ENCODE results near the gene TMEM238.
A peak's percentile ranks its signal among the peaks of the same experiment; 100 is the strongest.
"Not testable (repeated sequence)": the region's sequence is repeated elsewhere in the genome, so short reads cannot be mapped to it uniquely, and the experiment has no call there.

TMEM238 gene

DNA sequence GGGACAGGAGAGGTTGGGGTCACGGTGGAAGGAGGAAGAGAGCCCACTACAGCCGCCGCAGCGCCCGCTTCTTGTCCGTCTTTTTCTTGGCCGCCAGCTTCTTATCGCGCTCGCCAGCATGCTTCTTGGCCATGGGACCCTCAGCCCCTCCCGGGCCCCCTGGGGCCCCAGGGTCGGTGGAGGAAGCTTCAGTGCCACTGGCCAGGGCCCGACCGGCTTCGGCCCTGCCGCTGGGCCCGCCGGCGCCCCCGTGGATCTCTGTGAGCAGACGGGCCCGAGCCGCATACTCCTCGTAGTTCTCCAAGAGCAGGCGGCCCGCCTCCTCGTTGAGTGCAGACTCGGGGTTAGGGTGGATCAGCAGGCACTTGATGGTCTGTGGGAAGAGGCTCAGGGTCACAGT lies 17.3 kb upstream of the TMEM238 start:
- not testable (repeated sequence) for DNase-seq

DNA sequence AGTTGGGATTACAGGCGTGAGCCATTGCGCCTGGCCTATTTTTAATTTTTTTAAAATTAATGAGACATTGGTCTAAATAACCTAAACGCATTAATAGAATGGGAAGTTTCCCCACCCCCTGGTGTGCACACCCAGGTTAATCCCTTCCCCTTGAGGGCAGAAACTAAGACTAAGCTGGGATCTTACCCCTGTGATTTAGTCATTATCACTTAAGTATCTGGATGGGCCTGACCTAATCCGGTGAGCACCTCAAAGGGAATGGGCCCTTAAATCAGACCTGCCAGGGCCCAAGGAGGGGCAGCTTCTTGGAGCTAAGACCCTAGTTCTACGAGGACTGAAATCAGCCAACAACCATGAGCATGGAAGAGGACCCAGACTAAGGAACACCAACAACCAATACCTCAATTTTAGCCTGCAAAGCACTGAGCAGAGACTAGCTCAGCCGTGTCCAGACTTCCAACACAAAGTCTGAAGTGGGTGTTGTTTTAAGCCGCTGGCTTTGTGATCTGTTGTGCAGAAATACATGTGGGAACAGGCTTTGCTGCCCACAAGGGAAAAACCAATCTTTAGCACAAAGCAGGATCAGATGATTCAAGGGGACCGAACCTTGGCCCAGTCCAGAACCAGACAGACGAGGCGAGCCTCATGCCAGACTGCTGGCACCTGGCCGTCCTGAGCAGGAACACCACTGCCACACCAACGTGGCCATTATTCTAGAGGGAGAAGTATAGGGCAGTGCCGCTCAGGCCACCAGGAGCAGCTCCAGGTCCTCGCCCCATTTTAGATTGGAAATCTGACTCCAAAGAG lies 16.4 kb upstream of the TMEM238 start:
- no peak for DNase-seq

DNA sequence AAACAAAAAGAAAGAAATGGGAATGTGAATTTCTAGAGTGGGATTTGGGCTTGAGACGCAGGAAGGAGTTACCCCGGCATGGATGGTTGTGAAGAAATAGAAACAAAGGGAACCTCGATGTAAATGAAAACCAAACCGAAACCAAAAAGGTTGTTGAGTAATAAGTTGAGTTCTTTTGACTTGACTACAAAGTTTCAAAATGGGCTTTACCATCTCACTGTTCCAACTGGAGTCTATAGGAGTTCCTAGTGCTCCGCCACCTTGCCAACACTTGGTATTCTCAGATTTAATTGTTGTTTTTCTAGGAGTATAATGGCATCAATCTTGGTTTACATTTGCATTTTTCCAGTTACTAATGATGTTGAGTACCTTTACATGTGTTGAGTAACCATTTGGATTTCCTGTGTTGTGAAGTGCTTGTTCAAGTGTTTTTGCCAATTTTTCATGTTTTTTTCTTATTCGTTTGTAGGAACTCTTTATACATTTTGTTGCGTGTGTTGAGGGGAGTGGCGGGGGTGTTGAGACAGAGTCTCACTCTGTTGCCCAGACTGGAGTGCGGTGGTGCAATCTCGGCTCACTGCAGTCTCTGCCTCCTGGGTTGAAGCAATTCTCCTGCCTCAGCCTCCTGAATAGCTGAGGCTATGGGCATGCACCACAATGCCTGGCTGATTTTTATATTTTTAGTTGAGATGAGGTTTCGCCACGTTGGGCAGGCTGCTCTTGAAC lies 14.3 kb upstream of the TMEM238 start:
- no peak for DNase-seq

DNA sequence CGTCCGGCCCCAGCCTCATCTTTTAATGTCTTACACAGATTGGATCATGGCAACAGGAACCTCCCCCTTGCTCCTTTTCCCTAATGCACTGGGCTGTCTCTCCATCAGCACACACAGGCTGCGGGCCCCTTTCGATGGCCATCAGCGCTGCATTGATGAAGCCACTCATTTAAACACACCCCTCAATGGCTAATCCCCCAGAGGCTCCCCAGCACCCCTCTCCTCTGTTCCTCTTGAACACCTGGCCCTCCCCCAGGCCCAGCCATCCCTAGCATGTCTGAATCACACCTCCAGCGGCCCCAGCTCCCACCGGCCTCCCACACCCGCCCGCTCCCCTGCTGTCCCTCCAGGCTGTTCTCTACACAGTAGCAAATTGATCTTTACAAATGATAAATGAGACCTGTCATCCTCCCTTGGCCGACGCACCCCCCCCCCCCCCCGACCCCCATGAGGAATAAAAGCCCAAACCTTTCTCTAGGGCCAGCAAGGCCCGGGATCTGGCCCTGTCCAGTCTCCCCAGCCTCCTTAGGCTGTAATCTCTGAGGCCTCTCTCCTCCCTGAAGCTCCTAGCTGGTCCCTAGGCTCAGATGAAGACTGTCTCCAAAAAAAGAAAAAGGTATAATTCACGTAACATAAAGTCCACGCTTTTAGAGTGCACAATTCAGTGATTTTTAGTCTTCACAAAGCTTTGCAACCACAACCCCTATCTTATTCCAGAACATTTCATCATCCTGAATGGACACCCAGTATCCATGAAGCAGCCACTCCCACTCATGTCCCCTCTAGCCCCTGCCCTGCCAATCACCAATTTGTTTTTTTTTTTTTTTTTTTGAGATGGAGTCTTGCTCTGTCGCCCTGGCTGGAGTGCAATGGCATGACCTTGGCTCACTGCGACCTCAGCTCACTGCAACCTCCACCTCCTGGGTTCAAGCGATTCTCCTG lies 9.0 kb upstream of the TMEM238 start:
- no peak for DNase-seq

DNA sequence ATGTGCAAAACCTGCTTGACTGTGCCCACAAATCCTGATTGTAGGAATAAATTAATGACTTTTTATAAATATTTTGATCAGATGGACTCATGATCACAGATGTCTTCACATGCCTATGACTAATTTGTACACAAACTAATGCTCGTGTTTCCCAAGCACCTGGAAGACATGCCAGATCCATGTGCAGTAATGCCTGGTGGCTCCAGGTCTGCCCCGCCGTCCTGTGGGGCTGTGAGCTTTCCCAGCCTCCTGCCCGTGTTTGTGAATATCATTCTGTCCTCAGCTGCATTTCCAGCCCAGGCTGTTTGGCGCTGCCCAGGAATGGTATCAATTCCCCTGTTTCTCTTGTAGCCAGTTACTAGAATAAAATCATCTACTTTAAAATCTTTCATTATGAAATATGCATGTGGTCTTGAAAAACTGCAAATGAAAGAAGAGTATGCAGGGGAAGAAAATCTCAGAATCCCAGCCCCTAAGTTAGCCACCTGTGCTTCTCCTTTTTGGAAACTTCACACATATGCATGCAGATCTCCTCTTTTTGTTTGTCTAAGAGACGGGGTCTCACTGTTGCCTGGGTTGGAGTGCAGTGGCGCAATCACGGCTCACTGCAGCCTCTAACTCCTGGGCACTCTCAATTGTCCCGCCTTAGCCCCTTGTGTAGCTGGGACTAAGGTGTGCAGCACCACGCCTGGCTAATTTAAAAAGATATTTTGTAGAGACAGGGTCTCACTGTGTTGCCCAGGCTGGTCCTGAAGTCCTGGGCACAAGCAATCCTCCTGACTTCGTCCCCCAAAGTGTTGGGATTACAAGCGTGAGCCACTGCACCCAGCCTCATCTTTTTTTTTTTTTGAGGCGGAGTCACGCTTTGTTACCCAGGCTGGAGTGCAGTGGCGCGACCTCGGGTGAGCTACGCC lies 7.9 kb upstream of the TMEM238 start:
- DNase-seq, result no peak

DNA sequence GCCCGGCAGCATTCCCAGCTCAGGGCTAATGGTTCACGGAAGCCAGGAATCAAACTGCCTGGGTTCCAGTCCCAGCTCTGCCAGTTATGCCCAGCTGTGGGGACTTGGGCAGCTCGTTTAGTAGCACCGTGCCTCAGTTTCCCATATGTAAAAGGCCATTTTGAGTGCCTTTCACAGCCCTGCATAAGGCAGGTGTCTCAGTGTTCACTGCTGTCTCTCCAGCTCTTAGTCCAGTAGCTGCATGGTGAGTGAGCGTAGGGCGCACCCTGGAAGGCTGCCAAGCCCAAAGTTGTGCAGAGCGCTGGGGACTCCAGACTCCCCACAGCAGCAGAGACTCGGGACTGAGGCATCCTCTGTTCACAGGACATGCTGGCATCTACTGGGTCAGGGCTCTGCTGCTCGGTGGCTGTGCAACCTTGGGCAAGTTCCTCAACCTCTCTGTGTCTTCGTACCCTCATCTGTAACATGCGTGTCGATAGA lies 7.1 kb upstream of the TMEM238 start:
- no peak for DNase-seq

DNA sequence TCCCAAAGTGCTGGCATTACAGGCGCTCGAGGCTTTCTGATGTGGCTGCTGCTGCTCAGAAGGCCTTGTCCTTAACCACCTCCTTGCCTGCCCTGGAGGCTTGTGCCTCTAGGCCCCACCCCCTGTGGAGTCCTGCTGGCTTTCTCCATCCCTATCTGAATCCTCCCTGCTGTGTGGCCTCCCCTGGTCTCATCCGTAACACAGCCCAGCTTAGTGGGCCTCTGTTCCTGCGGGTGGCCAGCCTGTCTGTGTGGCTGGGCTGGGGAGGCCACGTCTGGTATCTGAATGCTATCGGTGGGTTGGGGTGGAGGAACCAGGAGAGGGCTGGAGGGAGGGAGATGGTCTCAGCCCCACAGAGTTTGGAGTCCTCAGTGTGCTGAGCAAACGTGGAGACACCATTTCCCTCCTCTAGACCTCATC lies 6.4 kb upstream of the TMEM238 start:
- DNase-seq, result no peak

DNA sequence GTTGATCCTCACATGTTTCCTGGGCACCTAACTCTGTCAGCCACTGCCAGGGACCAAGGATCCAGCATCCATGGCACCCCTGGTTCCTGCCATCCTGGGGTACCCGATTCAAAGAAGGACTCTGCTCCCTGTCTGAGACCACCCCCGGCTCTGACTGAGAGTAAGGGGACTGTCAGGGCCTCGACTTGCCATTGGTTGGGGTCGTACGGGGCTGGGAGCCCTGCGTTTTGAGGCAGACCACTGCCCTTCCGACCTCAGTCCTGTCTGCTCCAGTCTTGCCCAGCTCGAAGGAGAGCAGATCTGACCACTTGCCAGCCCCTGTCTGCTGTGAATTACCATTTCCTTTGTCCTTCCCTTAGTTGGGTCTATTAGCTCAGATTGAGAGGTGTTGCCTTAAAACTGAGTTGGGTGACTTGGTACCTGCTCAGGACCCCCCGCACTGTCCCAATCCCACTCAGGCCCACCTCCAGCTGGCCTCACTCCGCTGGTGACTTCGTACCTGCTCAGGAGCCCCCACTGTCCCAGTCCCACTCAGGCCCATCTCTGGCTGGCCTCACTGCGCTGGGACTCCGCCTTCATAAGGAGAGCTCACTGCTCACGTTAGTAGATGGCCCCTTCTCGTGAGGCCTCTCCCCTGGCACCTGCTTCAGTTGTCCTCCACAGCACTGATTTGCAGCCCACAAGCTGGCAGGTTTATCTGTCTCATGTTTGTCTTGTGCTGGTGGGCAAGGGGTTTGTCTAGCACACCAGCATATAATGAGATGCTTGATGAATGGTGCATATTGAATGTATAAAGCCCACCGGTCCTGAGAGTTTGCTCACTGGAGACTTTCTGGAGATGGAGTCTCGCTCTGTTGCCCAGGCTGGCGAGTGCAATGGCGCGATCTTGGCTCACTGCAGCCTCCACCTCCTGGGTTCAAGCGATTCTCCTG lies 5.6 kb upstream of the TMEM238 start:
- DNase-seq, result no peak

DNA sequence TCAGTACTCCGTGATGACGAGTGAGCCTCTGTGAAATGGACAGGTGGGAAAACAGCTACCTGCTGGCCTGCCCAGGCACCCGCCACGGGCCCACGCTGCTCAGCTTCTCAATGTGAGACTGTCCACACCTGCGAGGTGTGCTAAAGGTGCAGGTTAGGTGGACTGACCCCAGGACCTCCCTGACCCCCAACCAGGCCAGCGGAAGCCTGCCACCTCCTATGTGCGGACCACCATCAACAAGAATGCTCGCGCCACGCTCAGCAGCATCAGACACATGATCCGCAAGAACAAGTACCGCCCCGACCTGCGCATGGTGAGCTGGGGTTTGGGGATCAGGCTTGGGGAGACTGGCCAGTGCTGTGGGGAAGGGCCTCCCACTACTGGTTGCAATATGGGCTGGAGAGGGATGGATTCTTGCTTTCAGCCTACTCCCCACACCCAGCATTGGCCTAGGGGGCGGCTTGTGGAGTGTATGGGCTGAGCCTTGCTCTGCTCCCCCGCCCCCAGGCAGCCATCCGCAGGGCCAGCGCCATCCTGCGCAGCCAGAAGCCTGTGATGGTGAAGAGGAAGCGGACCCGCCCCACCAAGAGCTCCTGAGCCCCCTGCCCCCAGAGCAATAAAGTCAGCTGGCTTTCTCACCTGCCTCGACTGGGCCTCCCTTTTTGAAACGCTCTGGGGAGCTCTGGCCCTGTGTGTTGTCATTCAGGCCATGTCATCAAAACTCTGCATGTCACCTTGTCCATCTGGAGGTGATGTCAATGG lies 3.8 kb upstream of the TMEM238 start:
- DNase-seq, result no peak

DNA sequence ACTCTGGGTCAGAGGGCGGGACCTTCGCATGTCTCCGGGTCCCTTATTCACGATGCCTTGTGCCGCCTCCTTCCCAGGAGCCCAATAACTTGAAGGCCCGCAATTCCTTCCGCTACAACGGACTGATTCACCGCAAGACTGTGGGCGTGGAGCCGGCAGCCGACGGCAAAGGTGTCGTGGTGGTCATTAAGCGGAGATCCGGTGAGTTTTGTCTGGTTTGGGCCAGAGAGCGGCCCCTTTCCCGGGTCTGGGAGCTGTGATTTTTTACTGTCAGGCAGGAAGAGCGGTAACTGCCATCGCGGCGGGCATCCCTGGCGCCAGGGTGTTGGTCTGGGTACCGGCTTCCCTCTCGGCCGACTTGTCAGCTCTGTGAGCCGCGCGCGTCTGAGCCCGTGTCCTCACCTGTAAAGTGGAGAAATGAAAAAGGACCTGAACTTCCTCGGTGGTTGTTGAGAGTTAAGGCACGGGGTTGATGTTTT lies 2.4 kb upstream of the TMEM238 start:
- no peak for DNase-seq

DNA sequence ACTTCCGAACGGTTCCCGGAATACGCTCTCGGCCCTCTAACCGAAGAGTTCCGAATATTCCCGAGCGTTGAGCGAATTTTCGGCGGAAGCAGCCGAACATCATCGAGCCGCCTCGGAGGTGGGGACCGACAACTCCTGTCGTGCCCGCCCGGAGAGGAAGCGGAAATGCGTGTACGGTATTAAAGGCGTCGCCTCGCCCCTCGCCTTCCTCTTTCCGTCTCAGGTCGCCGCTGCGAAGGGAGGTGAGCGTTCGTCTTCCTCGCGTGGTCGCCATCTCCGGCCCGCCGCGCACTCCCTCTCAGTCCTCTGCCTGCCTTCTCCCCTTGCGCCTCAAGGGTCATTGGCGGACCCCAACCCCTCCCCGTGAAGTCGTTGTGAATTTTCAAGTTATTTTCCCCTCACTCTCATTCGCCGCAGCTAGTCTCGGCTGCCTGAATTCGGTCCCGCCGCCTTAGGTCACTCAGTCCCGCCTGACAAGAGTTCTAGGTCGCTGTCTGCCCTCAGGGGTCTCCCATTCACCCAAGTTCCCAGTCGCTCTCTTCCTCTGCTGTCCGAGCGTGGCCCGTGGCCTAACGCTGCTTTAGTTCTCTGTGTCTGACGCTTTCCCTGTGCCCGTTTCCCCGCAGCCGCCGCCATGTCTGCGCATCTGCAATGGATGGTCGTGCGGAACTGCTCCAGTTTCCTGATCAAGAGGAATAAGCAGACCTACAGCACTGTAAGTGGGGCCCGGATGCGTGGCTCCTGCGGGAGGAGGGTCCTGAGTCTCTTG lies 1.8 kb upstream of the TMEM238 start, which contains the start of gene RPL28:
Gene RPL28, plus strand, starts transcription at position 209 of the 769 bp plus-strand sequence. Its CDS starts 426 bp downstream, at position 635.
- peak; percentile 98 for DNase-seq

DNA sequence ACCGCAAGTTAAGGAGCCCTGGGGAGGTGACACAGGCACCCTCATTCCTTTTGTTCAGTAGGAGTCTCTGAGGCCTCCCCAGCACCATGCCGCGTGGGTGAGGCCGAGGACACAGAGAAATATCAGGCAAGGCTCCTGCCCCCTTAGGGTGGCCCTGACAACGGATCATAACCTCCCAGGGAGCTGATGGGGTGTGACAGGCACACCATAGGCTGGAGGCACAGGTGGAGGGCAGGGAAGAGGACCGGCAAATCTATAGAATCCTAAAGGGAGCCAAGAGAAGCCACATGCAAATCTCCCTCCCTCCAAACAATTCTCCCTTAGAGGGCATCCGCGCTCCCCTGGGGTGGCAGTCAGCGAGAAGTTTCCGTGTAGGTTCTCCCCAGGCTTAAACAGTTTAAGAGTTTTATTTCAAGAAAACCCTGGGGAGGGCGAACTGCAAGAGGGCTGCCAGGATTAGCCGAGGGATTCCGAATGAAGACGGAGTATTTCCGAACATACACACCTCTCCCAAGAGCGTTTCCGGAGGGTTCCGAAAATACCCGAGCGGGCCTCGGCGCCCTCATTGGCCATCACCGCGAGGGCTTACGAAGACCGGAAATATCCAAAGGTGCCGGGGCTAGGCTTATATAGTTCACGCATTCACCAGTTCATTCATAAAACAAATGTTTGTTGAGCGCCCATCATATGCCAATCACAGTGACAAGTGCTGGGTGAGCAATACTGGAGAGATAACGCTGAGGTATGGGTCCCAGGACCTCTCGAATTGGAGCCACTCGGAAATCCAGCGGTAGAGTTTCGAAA lies 1.0 kb upstream of the TMEM238 start:
- peak; percentile 95 for DNase-seq

DNA sequence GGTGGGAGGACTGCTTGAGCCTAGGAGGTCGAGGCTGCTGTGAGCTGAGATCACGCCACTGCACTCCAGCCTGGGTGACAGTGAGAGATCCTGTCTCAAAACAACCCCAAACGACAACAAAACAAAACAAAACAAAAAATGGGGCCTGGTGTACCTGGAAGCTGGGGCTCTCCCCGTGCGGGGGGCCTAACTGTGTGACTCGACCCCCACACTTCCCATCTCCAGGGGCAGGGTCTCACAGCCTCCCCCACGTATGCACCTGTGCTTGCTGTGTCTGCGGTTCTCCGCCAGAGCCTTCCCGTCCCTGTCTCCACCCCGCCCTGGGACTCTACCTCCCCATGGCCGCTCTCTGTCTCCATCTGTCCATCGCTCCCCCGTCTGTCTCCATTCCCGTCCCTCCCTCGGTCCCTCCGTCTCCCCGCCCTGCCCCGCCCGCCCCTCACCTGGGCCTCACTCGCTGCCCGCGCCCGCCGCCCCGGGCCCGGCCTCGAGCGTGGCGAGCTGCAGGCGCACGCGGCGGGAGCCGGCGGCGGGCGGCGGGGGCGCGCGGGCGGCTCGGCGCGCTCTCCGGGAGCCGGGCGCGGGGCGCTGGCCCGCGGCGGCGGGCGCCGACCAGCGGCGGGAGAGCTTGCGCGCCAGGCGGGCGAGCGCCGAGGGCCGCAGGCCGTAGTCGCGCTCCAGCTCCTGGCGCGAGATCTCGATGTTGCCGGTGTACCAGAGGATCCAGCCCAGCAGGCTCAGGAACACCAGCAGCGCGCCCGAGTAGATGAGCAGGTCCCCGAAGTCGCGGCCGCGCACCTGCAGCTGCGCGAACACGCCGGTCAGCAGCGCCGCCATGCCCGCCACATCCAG lies 587 bp downstream of the TMEM238 start:
- DNase-seq, result peak; percentile 69

DNA sequence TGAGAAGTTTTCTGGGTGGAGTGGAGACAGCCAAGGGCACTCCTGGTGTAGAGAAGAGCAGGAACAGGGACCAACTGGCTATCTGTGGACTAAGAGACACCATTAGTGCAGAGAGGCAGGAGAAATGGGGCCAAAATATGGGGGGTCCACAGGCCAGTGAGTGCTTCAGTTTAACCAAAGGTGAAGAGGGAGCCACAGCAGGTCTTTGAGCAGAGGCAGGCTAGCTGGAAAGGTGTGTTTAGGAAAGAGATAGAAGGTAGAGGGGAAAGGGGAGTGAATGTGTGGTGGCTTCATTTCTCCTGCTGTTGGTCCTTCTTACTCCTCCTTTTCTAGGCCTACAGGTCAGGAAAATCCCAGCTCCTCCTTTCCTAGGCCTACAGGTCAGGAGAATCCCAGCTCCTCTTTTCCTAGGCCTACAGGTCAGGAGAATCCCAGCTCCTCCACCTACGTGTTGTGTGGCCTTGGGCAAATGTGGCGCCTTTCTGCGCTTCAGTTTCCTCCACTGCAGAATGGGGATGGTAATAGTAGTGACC lies 1.5 kb downstream of the TMEM238 start:
- DNase-seq, result no peak

DNA sequence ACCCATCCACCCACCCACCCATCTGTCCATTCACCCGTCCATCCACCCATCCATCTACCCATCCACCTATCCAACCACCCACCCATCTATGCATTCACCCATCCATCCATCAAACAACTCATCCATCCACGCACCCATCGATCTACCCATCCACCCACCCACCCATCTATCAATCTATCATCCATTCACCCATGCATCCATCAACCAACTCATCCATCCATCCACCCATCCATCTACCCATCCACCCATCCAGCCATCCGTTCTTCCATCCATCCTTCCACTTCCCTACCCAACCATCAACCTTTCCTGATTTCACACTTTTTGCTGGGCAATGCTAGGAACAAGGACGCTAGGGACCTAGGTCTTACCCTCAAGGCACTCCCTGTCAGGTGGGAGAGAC lies 2.1 kb downstream of the TMEM238 start:
- no peak for DNase-seq

DNA sequence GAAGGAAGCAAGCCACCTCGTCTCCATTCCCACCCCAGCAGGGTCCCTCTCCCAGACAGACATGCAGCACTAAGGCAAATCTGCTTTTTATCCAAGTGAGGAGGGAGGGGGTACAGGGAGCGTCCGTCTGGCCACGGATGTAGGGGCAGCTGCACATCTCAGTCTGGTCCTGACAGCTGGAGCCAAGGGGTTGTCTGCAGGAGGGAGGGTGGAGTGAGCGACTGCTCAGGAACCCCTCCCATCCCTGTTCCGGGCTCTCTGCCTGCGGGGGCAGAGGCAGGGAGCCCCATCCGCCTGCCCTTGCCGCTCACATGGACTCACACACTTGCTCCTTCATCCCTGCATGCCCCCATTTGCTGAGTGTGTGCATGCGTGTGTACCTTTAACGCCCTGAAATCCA lies 4.9 kb downstream of the TMEM238 start:
- DNase-seq, result no peak

Data from fibroblast of skin of abdomen (primary cell).